Retina (tissue), 1 donor: Measurements from ENCODE around the gene CRIP2.

ENCODE experiments used
- DNase-seq: peaks from one replicate; pipeline ENCODE4 v3.0.0-alpha.2; 2016

CRIP2 gene

DNA sequence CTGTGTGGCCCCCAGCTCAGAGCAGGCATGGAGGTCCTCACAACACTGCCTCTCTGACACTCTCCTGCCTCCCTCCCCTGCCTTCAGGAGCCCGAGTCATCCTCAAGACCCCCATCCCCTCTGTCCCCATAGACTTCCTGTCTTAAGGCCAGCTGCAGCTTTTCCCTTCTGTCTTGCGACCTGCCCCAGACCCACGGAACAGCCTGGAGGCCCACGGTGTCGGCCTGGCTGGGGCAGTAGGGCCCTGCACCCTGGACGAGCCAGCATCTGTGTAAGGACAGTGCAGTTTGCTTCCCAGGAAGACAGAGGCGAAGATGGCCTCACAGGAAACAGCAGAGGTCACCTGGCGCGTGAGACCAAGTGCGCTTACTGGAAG is 26.1 kb downstream of the CRIP2 start:
- DNase-seq: no peak

DNA sequence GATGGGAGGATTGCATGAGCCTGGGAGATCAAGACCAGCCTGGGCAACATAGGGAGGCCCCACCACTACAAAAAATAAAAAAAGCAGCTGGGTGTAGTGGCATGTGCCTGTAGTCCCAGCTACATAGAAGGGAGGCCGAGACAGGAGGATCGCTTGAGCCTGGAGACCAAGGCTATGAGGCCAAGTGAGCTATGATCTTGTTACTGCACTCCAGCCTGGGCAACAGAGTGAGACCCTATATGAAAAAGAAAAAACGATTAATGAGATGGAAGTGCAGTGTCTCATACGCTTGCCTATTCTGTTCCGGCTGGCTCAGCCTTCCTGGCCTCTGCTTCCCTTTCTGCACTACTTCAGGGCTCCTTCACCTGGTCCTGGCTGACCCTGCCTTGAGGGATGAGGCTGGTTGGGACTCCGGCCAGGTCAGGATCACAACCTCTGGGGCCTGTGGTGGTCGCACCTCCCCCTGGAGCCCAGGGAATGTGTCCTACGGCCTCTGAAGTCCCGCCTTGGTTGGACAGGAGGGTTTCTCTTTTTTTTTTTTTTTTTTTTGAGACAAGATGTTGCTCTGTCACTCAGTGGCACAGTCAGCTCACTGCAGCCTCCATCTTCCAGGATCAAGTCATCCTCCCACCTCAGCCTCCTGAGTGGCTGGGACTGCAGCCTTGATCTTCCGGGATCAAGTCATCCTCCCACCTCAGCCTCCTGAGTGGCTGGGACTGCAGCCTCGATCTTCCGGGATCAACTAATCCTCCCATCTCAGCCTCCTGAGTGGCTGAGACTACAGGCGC is 27.1 kb downstream of the CRIP2 start:
- no peak for DNase-seq

DNA sequence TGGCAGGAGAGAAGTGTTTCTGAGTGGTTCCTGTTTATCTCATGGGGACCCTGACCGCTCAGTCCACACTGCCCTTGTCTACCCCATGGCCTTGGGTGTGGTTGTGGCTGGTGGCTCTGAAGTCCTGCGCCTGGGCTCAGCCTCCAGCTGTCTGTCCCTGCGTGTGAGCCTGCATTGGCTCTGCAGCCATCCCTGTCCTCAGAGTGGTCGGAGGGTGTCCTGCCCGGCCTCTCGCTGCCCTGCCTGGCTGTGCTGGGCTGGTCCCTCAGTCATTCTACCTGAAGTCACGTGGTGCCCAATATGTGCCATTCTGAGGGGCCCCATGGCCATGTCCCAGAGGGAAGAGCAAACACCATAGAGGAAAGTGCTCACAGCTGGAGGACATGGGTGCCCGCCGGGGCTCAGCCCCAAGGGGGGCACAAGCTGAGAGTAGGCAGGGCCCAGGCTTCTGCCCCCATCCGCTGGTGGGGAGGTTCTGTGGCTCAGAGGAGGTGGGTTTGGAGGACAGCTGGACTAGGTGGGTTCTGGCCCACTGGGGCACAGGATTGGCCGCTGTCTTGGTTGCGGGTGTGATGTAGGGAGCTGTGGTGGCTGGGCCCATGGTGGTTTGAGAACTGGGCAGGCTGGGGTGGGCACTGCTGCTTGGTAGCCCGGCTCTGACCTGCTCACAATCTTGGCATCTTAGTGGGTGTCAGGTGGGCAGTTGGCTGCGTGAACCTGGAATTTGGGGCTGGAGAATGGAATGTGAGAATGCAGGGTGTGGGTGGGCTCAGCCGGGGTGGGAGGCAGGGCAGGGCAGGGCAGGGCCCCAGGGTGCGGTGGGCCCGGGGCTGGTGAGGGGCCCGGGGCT is 28.1 kb downstream of the CRIP2 start:
- no peak for DNase-seq

DNA sequence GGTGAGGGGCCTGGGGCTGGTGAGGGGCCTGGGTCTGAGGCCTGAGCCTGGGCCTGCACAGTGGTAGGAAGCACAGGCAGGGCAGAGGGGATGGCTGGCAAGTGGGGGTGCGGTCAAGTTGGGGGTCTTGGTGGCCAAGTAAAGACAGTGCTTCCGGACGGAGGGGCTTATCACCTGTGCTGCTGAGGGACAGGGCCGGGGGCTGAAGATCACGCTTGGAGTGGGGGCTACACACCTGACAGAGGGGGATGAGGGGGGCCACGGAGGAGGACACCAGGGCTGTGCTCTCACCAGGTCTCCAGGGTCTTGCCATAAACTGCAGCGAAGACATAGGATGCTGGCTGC is 28.6 kb downstream of the CRIP2 start:
- DNase-seq: no peak

DNA sequence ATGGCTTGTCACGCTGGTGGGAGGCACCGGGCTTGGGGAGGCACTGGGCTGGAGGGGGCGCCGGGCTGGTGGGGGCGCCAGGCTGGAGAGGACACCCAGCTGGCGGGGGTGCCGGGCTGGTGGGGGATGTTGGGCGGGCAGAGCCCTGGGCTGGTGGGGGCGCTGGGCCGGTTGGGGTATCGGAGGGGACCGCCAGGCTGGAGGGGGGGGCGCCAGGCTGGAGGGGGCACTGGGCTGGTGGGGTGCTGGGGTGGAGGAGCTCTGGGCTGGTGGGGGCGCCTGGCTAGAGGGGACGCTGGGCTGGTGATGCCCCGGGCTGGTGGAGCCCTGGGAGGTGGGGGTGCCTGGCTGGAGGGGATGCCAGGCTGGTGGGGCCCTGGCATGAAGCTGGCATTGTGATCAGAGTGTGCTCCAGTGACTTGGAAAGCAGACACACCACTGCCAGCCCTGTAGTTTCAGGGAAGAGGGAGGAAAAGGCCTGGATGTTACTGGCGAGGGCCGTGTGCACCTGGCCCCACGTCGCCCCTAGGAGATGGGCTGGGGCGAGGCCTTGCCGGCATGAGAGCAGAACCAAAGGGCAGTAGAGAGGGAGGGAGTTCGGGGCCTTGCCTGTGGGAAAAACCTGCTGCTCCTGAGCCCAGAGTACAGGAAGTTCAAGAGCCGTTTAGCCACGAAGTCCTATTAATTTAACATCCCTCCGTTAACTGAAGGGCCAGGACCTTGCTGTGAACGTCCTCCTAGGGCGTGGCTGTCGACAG is 29.5 kb downstream of the CRIP2 start:
- no peak for DNase-seq

DNA sequence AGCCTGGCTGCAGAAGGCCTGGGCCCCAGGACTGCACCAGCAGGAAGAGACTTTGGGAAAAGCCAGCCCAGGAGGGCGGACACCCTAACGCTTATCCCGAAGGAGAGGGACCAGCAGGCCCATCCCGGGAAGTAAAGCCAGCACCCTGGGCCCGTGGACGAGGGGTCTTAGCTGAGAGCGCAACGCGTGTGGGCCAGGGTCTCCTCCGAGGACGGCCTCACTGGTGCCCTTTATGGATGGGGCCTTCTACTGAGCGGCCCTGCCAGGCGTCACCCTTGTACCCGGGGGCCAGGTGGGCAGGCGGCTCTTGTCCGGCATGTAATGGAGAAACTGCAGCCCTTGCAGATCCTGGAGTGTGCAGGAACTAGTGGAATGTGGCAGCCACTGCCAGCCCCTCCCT is 30.5 kb downstream of the CRIP2 start:
- DNase-seq: no peak

DNA sequence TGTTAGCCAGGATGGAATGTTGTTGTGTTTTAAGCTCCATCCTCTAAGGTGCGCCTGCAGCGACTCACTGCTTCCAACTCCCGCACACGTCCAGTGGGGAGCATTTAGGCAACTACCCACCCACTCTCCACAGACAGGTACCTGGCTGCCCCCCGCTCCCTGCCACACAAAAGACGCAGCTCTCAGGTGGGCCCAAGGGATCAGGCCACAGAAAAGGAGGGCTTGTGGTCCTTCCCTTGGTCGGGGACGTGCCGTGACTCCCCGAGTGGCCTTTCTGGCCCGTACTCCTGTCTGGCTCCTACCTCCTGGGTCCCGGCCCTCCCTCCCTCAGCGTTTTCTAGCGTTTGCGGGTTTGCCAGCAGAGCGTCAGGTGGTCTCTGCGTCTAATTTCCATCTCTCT is 32.6 kb downstream of the CRIP2 start:
- no peak for DNase-seq

DNA sequence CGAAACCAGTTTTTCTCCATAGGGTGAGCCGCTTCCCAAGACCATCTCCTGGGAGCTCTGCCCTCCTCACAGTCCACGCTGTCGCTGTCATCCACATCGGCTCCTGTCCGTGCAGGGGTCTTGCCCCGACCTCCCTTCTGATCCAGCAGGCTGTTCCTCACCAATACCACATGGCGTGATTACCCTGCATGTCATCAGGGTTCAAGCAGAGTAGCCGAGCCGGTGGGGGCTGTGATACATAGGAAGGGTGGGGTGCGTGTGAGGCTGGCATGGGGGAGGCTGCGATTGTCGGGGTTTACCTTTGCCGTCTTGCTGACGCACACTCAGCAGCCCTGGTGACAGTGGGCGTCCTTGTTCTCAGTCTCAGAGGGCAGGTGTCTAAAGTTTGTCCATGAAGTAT is 33.4 kb downstream of the CRIP2 start:
- no peak for DNase-seq

DNA sequence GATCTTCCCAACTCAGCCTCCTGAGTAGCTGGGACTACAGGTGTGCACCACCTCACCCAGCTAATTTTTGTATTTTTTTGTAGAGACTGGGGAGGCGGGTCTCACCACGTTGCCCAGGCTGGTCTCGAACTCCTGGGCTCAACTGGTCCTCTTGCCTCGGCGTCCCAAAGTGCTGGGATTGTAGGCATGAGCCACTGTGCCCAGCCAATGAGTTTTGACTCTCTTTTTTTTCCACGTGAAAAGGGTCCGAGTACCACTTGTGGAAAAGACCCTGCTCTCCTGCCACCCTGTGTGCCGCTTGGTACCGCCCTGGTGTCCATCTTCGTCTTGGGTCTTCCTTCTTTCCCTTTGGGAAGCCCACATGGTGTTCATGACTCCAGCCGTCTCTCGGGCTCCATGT is 34.0 kb downstream of the CRIP2 start:
- DNase-seq: no peak

DNA sequence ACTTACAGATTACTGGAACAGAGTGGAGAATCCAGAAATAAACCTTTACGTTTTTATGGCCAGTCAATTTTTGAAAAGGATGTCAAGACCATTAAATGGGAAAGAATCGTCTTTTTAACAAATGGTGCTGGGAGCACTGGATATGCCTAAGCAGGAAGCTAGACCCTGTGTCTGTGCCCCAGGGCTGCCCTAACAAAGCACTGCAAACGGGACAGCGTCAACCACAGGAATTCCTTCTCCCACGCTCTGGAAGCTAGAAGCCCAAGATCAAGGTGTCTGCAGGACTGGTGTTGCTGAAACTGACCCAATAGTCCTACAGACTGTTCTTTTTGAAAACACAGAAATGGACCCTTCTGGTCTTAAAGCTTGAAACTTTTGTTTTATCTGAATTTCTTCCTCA is 42.5 kb downstream of the CRIP2 start:
- no peak for DNase-seq

DNA sequence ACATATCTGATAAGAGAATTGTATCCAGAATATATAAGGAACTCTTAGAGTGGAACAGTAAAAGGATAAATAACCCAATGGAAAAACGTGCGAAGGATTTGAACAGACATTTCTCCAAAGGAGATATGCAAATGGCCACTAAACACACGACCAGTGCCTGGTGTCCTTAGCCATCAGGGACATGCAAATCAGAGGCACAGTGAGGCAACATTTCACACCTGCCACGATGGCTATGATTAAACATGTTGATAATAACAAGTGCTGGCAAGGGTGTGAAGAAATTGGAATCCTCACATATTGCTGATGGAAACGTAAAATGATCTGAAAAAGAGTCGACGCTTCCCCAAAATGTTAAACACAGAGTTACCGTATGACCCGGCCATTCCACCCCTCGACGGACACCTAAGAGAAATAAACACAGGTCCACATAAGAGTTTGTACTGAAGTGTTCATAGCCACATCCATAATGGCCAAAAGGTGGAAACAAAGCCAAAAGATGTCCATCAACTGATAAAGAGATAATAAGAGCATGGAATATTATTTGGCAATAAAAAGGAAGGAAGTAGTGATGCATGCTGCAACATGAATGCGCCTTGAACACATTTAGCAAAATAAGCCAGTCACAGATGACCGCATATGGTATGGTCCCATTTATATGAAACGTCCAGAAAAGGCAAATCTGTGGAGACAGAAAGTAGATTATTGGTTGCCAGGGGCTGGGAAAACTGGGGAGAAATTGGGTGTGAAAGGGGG is 45.5 kb downstream of the CRIP2 start:
- DNase-seq: no peak

DNA sequence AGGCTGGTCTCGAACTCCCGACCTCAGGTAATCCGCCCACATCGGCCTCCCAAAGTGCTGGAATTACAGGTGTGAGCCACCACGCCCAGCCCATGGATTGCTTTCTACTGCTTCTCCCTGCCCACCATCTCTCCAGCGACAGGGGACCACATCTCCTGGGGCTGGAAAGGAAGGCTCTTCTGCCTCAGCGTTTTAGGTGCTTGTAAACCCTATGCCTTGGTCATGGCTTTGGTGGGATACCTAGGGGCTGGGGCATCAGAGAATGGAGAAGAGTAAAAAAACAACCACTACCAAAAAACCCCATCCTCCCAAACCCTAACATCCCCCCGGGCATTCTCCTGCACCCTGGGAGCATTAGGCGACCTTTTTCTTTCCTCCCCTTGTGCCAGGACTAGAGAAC is 50.7 kb downstream of the CRIP2 start:
- DNase-seq: no peak

DNA sequence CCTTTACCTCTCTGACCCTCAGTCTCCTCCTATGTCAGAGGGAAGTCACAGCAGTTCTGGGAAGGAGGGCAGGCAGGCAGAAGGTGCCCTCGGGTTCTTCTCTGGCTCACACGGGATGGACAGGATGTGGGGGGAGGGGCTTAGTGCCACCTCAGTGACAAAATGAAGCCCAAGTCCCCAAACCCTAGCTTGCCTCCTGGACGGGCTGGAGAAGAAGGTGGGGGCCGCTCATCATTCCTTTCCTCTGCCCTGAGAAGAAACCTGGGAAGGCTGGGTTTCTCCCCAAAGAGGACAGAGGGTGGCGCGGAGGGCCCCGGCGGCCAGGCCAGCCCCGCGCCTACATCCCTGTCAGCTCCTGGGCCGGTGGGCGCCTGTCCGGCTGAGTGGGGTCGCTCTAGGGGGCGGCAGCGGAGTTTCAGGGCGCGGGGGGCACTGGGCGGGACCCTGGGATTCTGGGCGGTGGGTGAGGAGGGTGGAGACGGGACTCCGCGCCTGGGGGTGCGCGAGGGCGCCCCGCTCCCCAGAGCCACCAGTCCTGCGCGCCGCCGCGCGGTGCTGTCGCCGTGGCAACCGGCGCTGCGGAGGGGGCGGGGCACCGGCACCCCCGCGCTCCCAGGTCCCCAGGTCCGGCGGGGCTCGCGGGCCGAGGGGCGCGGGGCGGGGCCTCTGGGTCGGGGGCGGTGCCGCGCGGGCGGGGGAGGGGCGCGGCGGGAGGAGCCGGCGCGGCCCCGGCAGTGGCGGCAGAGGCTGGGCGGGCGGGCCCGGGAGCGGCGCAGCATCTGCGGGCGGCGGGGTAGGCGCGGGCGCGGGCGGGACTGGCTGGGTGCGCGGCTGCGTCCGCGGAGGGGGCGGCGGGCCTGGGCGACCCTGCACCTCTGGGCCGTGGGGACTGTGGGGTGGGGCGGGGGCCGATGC is 51.5 kb downstream of the CRIP2 start, which contains the start of gene TMEM121:
Gene TMEM121 (plus strand): TSS at position 723 of the 915 bp plus-strand sequence. CDS start 2,252 bp downstream, outside the sequence.
- DNase-seq: peak; percentile 69

DNA sequence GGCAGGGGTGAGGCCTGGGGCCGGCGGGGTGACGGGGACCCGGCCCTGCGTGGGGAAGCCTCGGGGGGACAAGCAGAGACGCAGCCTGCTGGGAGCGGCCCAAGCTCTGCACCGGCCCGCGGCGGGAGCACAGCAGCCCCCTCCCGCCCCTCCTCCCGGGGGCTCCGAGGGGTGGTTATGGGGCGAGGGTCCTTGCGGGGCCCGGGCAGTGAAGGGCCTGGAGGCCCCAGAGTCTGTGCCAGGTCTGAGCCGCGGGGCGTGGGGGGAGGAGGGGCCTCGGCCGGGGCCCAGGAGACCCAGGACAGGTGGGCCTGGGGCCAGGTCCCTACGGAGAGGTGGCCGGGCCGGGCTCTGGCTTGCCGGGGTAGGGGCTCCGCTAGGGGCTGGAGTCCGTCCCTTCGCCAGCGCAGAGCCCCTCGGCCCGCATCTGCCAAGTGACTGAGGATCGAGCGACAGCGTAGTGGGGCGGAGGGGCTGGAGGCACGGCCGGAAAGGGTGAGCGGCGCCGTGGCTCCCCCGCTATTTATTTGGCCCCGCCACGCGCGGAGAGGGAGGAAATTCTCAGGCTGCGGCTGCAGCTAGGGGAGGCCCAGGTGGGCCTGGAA is 52.3 kb downstream of the CRIP2 start:
- DNase-seq: peak; percentile 50

DNA sequence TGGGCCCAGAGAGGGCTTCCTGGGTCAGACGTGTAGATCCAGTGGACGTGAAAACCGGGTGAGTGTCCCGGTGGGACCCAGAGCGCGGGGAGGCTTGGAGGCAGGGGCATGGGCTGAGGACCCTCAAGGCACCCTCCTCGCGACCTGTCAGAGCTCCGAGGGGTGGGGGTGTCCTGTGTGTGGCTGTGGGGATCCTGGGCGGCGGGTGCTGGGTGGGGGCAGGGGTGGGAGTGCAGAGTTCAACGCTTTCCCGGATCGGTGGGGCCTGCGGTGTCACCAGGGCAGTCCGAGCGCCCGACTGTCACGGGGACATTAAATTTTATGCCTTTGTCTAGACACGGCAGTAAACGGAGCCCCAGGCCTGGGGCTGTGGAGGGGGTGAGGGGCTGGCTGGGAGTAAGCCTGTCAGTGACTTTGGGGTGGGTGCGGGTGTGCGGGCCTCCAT is 52.8 kb downstream of the CRIP2 start:
- DNase-seq: no peak

DNA sequence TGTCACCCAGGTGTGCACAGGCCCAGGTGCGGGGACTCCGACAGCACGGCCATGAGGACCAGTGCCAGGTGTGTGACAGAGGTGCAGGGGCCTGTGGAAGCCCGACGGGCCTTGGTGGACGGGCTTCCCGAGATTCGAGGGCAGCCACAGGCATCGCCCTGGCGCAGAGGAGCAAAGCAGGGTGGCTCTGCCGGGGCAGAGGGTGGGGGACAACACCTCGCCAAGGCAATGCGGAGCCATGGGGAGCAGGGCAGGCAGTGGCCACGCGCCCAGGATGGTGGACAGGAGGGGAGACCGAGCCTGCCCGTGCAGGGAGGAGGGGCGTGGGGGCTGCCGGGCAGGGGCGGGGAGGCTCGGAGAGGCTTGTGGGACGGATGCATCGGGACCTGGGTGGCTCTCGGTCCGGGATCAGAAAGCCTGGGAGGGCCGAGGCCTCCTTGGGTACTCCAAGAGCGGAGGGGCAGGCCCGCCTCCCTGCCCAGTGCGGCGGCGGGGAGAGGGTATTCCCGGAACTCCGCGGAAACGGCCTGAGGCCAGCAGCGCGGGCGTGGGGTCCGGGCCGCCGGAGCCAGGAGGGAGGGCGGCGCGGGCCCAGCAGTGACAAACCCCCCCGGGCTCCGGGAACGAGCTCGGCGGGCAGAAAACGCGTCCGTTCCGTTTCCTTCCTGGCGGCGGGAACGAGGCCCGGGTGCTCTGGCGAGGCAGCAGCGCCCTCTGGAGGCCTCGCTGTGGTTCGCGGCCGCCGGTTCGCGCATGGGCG is 53.4 kb downstream of the CRIP2 start:
- DNase-seq: peak; percentile 93

DNA sequence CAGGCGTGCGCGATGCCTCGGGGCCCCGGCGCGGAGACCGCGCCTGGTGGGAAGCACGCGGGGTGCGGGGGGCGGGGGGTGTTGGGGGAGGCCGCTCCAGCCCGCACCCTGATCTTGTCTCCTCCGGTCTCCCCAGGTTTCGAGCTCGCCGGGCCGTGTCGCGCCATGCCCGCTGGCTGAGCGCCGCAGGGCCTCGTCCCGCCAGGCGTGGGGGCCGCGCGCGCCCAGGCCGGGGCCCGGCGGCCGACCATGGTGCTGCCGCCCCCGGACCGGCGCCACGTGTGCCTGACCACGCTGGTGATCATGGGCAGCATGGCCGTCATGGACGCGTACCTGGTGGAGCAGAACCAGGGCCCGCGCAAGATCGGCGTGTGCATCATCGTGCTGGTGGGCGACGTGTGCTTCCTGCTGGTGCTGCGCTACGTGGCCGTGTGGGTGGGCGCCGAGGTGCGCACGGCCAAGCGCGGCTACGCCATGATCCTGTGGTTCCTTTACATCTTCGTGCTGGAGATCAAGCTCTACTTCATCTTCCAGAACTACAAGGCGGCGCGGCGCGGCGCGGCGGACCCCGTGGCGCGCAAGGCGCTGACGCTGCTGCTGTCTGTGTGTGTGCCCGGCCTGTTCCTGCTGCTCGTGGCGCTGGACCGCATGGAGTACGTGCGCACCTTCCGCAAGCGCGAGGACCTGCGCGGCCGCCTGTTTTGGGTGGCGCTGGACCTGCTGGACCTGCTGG is 54.1 kb downstream of the CRIP2 start:
- DNase-seq: peak; percentile 77

DNA sequence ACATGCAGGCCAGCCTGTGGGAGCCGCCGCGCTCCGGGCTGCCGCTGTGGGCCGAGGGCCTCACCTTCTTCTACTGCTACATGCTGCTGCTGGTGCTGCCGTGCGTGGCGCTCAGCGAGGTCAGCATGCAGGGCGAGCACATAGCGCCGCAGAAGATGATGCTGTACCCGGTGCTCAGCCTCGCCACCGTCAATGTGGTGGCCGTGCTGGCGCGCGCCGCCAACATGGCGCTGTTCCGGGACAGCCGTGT is 54.6 kb downstream of the CRIP2 start:
- no peak for DNase-seq
